Breast epithelium (tissue), 3 donors: ENCODE measurements around the gene FAM90A26. TPM values are rescaled to one million over a fixed set of nuclear protein-coding genes. Genes with fewer than 3 reads are reported as not detected.

Experiments used
- total RNA-seq, 3 donors: library from RNA; depleted of rRNA; stranded (reverse); fragments of >200 nt; gene quantifications; one replicate each; pipeline ENCODE4 v1.1.0, GENCODE V29; 2016

The FAM90A26 gene
- total RNA-seq, 3 donors from 2014 or later: not detected

Other genes with a start within 250 kb of the FAM90A26 start
- gene USP17L10, start 40.2 kb downstream of the FAM90A26 start, total RNA-seq: not detected
- gene USP17L11, start 45.0 kb downstream of the FAM90A26 start, total RNA-seq: not detected
- gene USP17L12, start 49.7 kb downstream of the FAM90A26 start, total RNA-seq: not detected
- not detected for gene USP17L13, start 54.5 kb downstream of the FAM90A26 start, total RNA-seq
- gene USP17L15, start 64.0 kb downstream of the FAM90A26 start, total RNA-seq: not detected
- gene USP17L17, start 73.5 kb downstream of the FAM90A26 start, total RNA-seq: not detected
- gene USP17L18, start 78.2 kb downstream of the FAM90A26 start, total RNA-seq: not detected
- not detected for gene USP17L19, start 83.0 kb downstream of the FAM90A26 start, total RNA-seq
- gene USP17L20, start 87.7 kb downstream of the FAM90A26 start, total RNA-seq: not detected
- not detected for gene USP17L21, start 92.5 kb downstream of the FAM90A26 start, total RNA-seq
- gene USP17L22, start 97.2 kb downstream of the FAM90A26 start, total RNA-seq: not detected
- not detected for gene USP17L24, start 154.8 kb downstream of the FAM90A26 start, total RNA-seq
- not detected for gene USP17L25, start 159.5 kb downstream of the FAM90A26 start, total RNA-seq
- not detected for gene USP17L26, start 164.2 kb downstream of the FAM90A26 start, total RNA-seq
- gene USP17L5, start 169.0 kb downstream of the FAM90A26 start, total RNA-seq: not detected
- gene USP17L27, start 173.7 kb downstream of the FAM90A26 start, total RNA-seq: not detected
- not detected for gene USP17L28, start 178.5 kb downstream of the FAM90A26 start, total RNA-seq
- not detected for gene USP17L29, start 183.2 kb downstream of the FAM90A26 start, total RNA-seq
- gene USP17L30, start 192.7 kb downstream of the FAM90A26 start, total RNA-seq: not detected